ENCODE data around the gene ROR2.

ROR2 gene

GRCh38 chr9:91611582-91611981 lies 338.4 kb downstream of the ROR2 start:
- TF ChIP-seq EZH2 (IDR thresholded peaks at IDR 0.05; ENCODE audit: borderline replicate concordance, low read depth, low read length, severe bottlenecking) (no peak), CTCF (IDR thresholded peaks at IDR 0.05; ENCODE audit: borderline replicate concordance, extremely low read depth, low read length, poor library complexity, severe bottlenecking) (no peak)
- no peak for DNase-seq

GRCh38 chr9:91606255-91606995 lies 343.6 kb downstream of the ROR2 start:
- DNase-seq = no peak
- Histone ChIP-seq H3K4me1 (ENCODE audit: insufficient read depth, low read length) (no peaks in the 10 kb centered on the region), H3K4me3 (ENCODE audit: low read depth in 1 of 2, low read length in 2 of 2) (no peak overlapping the region), H3K4me2 (ENCODE audit: insufficient read depth, low read length) (no peak overlapping the region), H3K79me2 (ENCODE audit: insufficient read depth, low read length) (no peaks in the 10 kb centered on the region), H3K36me3 (ENCODE audit: insufficient read depth, low read length) (no peaks in the 10 kb centered on the region), H3K9me3 (ENCODE audit: insufficient read depth, low read length, severe bottlenecking) (no peaks in the 10 kb centered on the region), H3K27ac (ENCODE audit: low read length) (no peak overlapping the region), H2AFZ (ENCODE audit: low read depth, low read length) (no peak overlapping the region), H4K20me1 (ENCODE audit: insufficient read depth, low read length) (no peaks in the 10 kb centered on the region), H3K27me3 (ENCODE audit: insufficient read depth, low read length, poor library complexity) (no peaks in the 10 kb centered on the region), H3K9ac (ENCODE audit: low read depth, low read length) (no peak overlapping the region)
- TF ChIP-seq EZH2 (IDR thresholded peaks at IDR 0.05; ENCODE audit: borderline replicate concordance, low read depth, low read length, severe bottlenecking) (no peak), CTCF (IDR thresholded peaks at IDR 0.05; ENCODE audit: borderline replicate concordance, extremely low read depth, low read length, poor library complexity, severe bottlenecking) (no peak)
- ATAC-seq (ENCODE audit: insufficient read depth, low read depth) = no peak

More at GRCh38 chr9:91611582-91611981, 338.4 kb downstream of the ROR2 start:
- no peaks in the 10 kb centered on the region for H3K4me1 ChIP-seq (ENCODE audit: insufficient read depth, low read length)
- no peak overlapping the region for H3K27ac ChIP-seq (ENCODE audit: low read length)
- no peaks in the 10 kb centered on the region for H3K9me3 ChIP-seq (ENCODE audit: insufficient read depth, low read length, severe bottlenecking)
- no peak overlapping the region for H2AFZ ChIP-seq (ENCODE audit: low read depth, low read length)
- H3K4me3 ChIP-seq (ENCODE audit: low read depth in 1 of 2, low read length in 2 of 2) = no peak overlapping the region
- no peak for ATAC-seq (ENCODE audit: insufficient read depth, low read depth)
- no peaks in the 10 kb centered on the region for H3K36me3 ChIP-seq (ENCODE audit: insufficient read depth, low read length)
- H3K4me2 ChIP-seq (ENCODE audit: insufficient read depth, low read length) = no peak overlapping the region
- no peaks in the 10 kb centered on the region for H3K27me3 ChIP-seq (ENCODE audit: insufficient read depth, low read length, poor library complexity)
- H4K20me1 ChIP-seq (ENCODE audit: insufficient read depth, low read length) = no peaks in the 10 kb centered on the region
- H3K79me2 ChIP-seq (ENCODE audit: insufficient read depth, low read length) = no peaks in the 10 kb centered on the region
- no peak overlapping the region for H3K9ac ChIP-seq (ENCODE audit: low read depth, low read length)

- no peak for ATAC-seq (ENCODE audit: insufficient read depth, low read depth)
- Histone ChIP-seq H3K4me2 (ENCODE audit: insufficient read depth, low read length) (no peak overlapping the region), H3K27me3 (ENCODE audit: insufficient read depth, low read length, poor library complexity) (no peaks in the 10 kb centered on the region), H3K4me1 (ENCODE audit: insufficient read depth, low read length) (no peaks in the 10 kb centered on the region), H4K20me1 (ENCODE audit: insufficient read depth, low read length) (no peaks in the 10 kb centered on the region), H3K4me3 (ENCODE audit: low read depth in 1 of 2, low read length in 2 of 2) (no peak overlapping the region), H3K27ac (ENCODE audit: low read length) (no peak overlapping the region), H3K9ac (ENCODE audit: low read depth, low read length) (no peak overlapping the region), H3K36me3 (ENCODE audit: insufficient read depth, low read length) (no peaks in the 10 kb centered on the region), H2AFZ (ENCODE audit: low read depth, low read length) (no peak overlapping the region), H3K79me2 (ENCODE audit: insufficient read depth, low read length) (no peaks in the 10 kb centered on the region), H3K9me3 (ENCODE audit: insufficient read depth, low read length, severe bottlenecking) (no peaks in the 10 kb centered on the region)
- no peak for DNase-seq
- TF ChIP-seq CTCF (IDR thresholded peaks at IDR 0.05; ENCODE audit: borderline replicate concordance, extremely low read depth, low read length, poor library complexity, severe bottlenecking) = no peak
- TF ChIP-seq EZH2 (IDR thresholded peaks at IDR 0.05; ENCODE audit: borderline replicate concordance, low read depth, low read length, severe bottlenecking) = no peak
Measured at GRCh38 chr9:91604451-91605179, 345.4 kb downstream of the ROR2 start.
